Activated CD8-positive, alpha-beta T cell treated with anti-CD3 and anti-CD28 coated beads for 36 hours (primary cell): ENCODE data around the gene KCNN1. TPM values are rescaled to one million over a fixed set of nuclear protein-coding genes. Genes with fewer than 3 reads are reported as not detected.
A peak's percentile ranks its signal among the peaks of the same experiment; 100 is the strongest.

Experiments
- ATAC-seq: fragments of 200-7000 bp; cut with Tn5 transposase; one replicate; pipeline ENCODE4 v1.10.0; 2021; ENCODE audit warnings: mild to moderate bottlenecking, moderate library complexity
- CTCF ChIA-PET: fragments of 350-600 bp; sonication (Branson Sonifier 250); formaldehyde crosslinking; loops from one replicate; lab custom pipeline; 2021; ENCODE audit warnings: antibody characterized with exemption; lab: Charles Lee
- POLR2A ChIA-PET: fragments of 350-600 bp; sonication (Branson Sonifier 250); formaldehyde crosslinking; loops from one replicate; lab custom pipeline; 2021; ENCODE audit warnings: antibody characterized with exemption; lab: Charles Lee
- DNase-seq: peaks from one replicate; pipeline ENCODE4 v3.0.0-alpha.2; 2020
- H3K27ac Mint-ChIP-seq: one replicate; pipeline ENCODE4 v1.8.0; 2021; ENCODE audit warnings: mild to moderate bottlenecking, mixed read lengths
- H3K27me3 Mint-ChIP-seq: one replicate; pipeline ENCODE4 v1.8.0; 2021; ENCODE audit warnings: mixed read lengths
- H3K36me3 Mint-ChIP-seq: one replicate; pipeline ENCODE4 v1.8.0; 2021; ENCODE audit warnings: low read depth, mixed read lengths
- H3K4me1 Mint-ChIP-seq: one replicate; pipeline ENCODE4 v1.8.0; 2021; ENCODE audit warnings: low read depth, mixed read lengths
- H3K4me3 Mint-ChIP-seq: one replicate; pipeline ENCODE4 v1.8.0; 2021; ENCODE audit warnings: mild to moderate bottlenecking, moderate library complexity, mixed read lengths
- H3K9me3 Mint-ChIP-seq: one replicate; pipeline ENCODE4 v1.8.0; 2021; ENCODE audit warnings: mixed read lengths
- intact Hi-C: fragments of 100-400 bp; cut with micrococcal nuclease; formaldehyde crosslinking; loops from one replicate; pipeline ENCODE4 v1.10.0; 2022
- total RNA-seq, 2 experiments: library from RNA; stranded (reverse); gene quantifications; one replicate each; pipeline ENCODE4 v1.2.3, GENCODE V29; 2021
- TF ChIP-seq, protein P1 (sequence below): fragments of 200-600 bp; IDR thresholded peaks from one replicate; pipeline ENCODE4 v1.8.0; 2022; ENCODE audit warnings: antibody characterized with exemption, mild to moderate bottlenecking

Gene KCNN1
- total RNA-seq, 2 experiments from 2014 or later = 0.25 to 1.7 TPM

DNA sequence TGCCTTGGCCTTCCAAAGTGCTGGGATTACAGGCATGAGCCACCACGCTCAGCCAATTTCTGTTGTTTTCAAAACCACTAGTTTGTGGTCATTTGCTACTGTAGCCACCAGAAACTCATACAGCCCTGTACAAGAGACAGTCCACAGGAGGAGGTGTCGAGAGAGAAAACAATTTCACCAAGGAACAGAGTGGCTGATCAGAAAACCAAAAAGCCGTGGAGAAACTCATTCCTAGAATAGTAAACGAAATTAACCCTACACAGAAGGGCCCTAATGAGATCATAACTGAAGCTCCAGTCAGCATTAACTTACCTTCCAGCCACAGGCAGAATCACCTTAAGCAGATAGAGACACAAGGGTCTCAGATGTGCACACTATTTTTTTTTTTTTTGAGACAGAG, 37.9 kb upstream of the KCNN1 start:
- Mint-ChIP-seq H3K27ac (no peak overlapping the region), H3K4me1 (peaks cover 22% of the 10 kb centered on the region), H3K9me3 (no peaks in the 10 kb centered on the region), H3K36me3 (no peaks in the 10 kb centered on the region), H3K4me3 (no peak overlapping the region), H3K27me3 (peaks cover 3% of the 10 kb centered on the region)
- ATAC-seq = no peak
- DNase-seq = no peak
- intact Hi-C loops = no loop called here
- ChIA-PET POLR2A (interaction anchor here (7.2 kb wide), 1 partner anchor 64 kb away, joined by 81 read pairs; no protein-coding TSS in a partner anchor), CTCF (interaction anchor here (0.6 to 6.7 kb wide), 4 partner anchors 9 to 72 kb away, joined by 3 to 194 read pairs (median 12); partner anchors contain the start of genes RPL18A and SLC5A5)
- TF ChIP-seq, protein P1, sequence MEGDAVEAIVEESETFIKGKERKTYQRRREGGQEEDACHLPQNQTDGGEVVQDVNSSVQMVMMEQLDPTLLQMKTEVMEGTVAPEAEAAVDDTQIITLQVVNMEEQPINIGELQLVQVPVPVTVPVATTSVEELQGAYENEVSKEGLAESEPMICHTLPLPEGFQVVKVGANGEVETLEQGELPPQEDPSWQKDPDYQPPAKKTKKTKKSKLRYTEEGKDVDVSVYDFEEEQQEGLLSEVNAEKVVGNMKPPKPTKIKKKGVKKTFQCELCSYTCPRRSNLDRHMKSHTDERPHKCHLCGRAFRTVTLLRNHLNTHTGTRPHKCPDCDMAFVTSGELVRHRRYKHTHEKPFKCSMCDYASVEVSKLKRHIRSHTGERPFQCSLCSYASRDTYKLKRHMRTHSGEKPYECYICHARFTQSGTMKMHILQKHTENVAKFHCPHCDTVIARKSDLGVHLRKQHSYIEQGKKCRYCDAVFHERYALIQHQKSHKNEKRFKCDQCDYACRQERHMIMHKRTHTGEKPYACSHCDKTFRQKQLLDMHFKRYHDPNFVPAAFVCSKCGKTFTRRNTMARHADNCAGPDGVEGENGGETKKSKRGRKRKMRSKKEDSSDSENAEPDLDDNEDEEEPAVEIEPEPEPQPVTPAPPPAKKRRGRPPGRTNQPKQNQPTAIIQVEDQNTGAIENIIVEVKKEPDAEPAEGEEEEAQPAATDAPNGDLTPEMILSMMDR = no peak

DNA sequence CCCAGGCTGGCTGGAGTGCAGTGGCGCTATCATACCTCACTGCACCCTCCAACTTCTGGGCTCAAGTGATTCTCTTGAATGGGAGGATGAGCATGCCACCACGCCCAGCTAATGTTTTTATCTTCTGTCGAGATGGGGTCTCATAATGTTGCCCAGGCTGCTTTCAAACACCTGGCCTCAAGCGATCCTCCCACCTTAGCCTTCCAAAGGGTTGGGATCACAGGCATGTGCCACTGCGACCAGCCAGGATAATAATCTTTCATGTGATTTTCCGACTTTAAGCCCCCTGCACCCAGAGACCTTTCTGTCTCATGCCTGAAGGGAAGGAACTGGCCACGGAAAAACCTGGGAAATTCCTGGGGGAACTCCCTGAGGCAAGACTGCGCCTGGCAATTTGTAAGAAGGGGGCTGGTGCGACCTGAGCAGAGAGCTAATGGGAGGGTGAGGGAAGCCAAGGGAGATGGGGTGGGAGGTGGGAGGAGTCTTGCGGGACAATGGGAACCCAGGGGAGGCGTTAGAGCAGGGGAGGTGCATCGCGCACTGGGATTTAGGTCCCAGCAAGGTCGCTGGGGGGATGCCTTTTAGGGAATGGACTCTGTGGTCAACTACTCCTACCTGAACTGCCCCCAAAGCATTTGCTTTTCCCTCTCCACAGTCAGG, 35.2 kb upstream of the KCNN1 start:
- TF ChIP-seq, protein P1 = no peak
- peak overlapping the region; percentile 42 for H3K27ac Mint-ChIP-seq
- H3K4me1 Mint-ChIP-seq = peaks cover 24% of the 10 kb centered on the region
- ATAC-seq = no peak
- POLR2A ChIA-PET = interaction anchor here (1.1 to 7.2 kb wide), 9 partner anchors 14 to 328 kb away, joined by 3 to 123 read pairs (median 6); partner anchors contain the start of gene RPL18A
- CTCF ChIA-PET = interaction anchor here (0.6 to 6.7 kb wide), 20 partner anchors 12 to 325 kb away, joined by 3 to 194 read pairs (median 5); partner anchors contain the start of genes JAK3, RPL18A and SLC5A5
- H3K36me3 Mint-ChIP-seq = peaks cover 3% of the 10 kb centered on the region
- H3K9me3 Mint-ChIP-seq = no peaks in the 10 kb centered on the region
- peak; percentile 19 for DNase-seq
- peaks cover 2% of the 10 kb centered on the region for H3K27me3 Mint-ChIP-seq
- intact Hi-C loops = loop anchor here (2.0 to 5.0 kb wide), 2 partner anchors 59 to 73 kb away; partner anchors contain the start of genes RPL18A and SLC5A5
- peak overlapping the region; percentile 88 for H3K4me3 Mint-ChIP-seq

DNA sequence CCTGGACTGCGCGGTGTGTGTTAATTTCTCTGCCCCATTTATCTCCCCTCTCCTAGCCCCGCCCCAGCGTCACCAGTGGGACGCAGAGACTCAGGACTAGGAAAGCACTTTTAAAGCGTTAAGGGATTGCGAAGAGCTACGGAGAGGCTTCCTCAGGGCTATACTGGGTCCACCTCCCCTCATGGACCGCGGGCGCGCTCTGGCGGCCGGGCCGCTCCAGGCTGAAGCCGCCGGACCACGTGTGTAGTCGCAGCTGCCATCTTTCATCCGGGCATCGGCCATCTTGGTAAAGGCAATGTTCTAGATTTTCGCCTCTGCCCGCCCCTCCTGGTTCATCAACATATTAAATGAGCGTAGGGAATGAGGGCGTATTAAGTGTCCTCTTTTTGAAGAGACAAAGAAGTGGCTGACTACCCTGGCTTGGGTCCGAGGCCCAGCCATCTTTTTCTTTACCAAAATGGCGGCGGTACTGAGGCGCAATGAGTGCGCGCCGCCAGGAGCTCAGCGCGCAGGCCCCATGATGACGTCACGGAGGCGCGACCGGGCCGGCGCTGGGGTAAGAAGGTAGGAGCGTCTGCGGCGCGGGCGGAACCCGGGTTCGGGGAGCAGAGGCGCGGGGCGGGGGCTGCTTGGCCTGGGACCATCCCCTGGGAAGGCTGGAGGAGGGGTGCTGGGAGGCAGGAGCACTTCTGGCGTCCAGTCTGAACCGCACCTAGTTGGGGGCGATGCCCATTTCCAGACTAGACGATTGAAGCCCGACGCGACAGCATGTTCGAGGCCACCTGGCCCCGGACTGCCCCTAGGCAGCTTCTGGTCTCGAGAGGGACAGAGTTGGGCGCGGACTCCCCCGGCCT, 34.2 kb upstream of the KCNN1 start, which contains the start of gene CCDC124:
Gene CCDC124, plus strand, starts transcription at position 531 of the 854 bp plus-strand sequence. CDS start 3,406 bp downstream, outside the sequence.
- CTCF ChIA-PET = interaction anchor here (0.6 to 6.7 kb wide), 31 partner anchors 13 to 624 kb away, joined by 3 to 194 read pairs (median 4); partner anchors contain the start of genes B3GNT3, DDA1, JAK3 and RPL18A
- H3K27ac Mint-ChIP-seq = peak within 1 kb of the TSS; percentile 97
- intact Hi-C loops = loop anchor here (2.0 to 5.0 kb wide), 2 partner anchors 60 to 74 kb away; partner anchors contain the start of genes RPL18A and SLC5A5
- POLR2A ChIA-PET = interaction anchor here (0.8 to 7.2 kb wide), 23 partner anchors 13 to 526 kb away, joined by 3 to 123 read pairs (median 3); partner anchors contain the start of genes FCHO1, RPL18A and SLC5A5
- peak within 1 kb of the TSS; percentile 88 for H3K4me3 Mint-ChIP-seq
- H3K9me3 Mint-ChIP-seq = no peaks in the 10 kb centered on the region
- peaks cover 9% of the 10 kb centered on the region for H3K36me3 Mint-ChIP-seq
- peaks cover 24% of the 10 kb centered on the region for H3K4me1 Mint-ChIP-seq
- DNase-seq (peak; percentile 95), ATAC-seq (peak; percentile 96)
- no peaks in the 10 kb centered on the region for H3K27me3 Mint-ChIP-seq
- TF ChIP-seq, protein P1 = peak; percentile 85

DNA sequence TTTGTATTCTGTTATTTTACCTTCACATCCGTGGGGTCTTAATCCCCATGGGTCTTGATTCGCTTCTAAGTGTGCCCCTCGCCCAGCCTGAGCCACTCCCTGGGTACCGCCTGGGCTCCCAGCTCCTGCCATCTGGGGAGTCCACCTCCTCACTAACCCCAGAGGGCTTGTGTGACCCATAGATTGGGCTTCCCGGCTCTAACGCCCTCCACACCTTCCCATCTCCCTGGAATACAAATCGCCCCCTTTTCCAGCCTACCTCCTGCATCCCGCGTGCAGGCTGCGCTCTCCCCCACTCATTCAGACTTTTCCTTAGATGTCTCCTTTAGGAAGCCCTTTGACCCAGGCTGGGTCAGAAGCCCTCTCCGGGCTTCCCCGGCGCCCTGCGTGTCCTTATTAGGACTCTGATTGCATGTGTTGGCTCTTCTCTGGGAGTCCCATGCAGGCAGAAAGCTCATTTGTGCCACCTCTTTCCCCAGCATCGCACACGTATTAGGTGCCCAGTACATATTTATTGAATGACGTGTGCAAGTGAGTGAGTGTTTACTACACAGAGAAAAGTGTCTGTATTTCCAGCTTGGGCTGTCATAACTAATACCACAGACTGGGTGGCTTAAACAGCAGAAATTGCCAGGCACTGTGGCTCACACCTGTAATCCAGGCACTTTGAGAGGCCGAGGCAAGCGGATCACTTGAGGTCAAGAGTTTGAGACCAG, 33.3 kb upstream of the KCNN1 start:
- peak overlapping the region; percentile 88 for H3K4me3 Mint-ChIP-seq
- peaks cover 14% of the 10 kb centered on the region for H3K36me3 Mint-ChIP-seq
- POLR2A ChIA-PET = interaction anchor here (0.8 to 7.2 kb wide), 16 partner anchors 12 to 526 kb away, joined by 3 to 123 read pairs (median 4); partner anchors contain the start of genes RPL18A and SLC5A5
- intact Hi-C loops = loop anchor here (2.0 to 5.0 kb wide), 2 partner anchors 61 to 75 kb away; partner anchors contain the start of genes RPL18A and SLC5A5
- no peaks in the 10 kb centered on the region for H3K9me3 Mint-ChIP-seq
- no peak for DNase-seq
- CTCF ChIA-PET = interaction anchor here (0.6 to 6.7 kb wide), 22 partner anchors 13 to 625 kb away, joined by 3 to 194 read pairs (median 5); partner anchors contain the start of genes B3GNT3, DDA1, RPL18A and SLC5A5
- no peaks in the 10 kb centered on the region for H3K27me3 Mint-ChIP-seq
- no peak for ATAC-seq
- peak overlapping the region; percentile 97 for H3K27ac Mint-ChIP-seq
- H3K4me1 Mint-ChIP-seq = peaks cover 24% of the 10 kb centered on the region
- TF ChIP-seq, protein P1 = no peak
